NAMALWA (cell line): ENCODE measurements around the gene CLIP4.
"Not testable (repeated sequence)": the region's sequence is repeated elsewhere in the genome, so short reads cannot be mapped to it uniquely, and the experiment has no call there.

Source experiments
- DNase-seq: peaks from one replicate; pipeline ENCODE4 v3.0.0-alpha.2; 2015; ENCODE audit warnings: low spot score

The CLIP4 gene

DNA sequence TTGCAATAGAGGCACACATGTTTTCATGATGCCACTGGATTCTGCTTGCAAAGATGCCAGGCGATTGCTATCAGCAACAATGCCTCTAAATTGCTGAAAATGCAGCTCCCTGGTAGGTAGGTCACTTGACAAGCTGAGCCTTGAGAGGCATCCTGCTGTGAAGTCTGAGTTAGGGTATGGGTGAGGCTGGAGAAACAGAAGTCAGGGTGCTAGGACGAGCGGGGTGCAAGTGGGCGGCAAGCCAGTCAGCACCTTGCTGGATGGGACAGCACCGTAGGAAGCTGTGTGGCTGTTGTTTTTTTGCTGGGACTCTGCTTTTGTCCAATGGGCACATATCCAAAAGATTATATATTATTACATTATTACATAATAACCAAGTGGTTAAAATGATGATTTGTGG lies 10.5 kb upstream of the CLIP4 start:
- DNase-seq: no peak

DNA sequence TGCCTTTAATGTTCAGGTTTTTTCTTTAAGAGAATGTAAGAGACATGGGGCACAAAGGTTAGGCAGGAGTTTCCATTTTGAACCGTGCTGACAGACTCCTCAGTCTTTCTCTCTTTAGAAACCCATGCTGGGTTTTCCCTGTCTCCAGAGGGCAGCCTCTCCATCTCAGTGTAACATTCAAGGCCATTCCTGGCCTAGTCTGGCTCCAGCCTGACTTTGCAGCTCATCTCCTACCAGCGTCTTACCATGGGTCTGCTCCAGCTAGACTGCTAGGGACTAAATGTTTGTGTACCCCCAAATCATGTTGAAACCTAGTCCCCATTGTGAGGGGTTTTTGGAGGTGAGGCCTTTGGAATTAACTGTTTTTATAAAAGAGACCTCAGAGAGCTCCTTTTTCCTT lies 9.8 kb upstream of the CLIP4 start:
- DNase-seq: no peak

DNA sequence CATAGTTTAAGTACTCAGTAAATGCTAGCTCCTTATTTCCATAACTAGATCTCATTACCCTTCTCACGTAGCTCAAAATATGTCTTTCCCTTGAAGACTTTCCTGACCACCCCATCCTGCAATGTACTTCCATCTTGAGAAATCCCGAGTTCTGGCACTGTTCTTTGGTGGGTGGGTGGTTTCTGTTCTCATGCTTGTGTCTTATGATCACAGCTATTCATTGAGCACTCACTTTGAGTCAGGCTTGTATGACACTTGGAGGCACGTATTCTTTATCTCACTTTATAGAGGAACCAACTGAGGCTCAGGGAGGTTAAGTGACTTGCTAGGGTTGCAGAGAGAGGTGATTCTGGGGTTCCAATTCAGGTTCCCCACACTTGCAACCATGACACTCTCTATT lies 9.0 kb upstream of the CLIP4 start:
- no peak for DNase-seq

DNA sequence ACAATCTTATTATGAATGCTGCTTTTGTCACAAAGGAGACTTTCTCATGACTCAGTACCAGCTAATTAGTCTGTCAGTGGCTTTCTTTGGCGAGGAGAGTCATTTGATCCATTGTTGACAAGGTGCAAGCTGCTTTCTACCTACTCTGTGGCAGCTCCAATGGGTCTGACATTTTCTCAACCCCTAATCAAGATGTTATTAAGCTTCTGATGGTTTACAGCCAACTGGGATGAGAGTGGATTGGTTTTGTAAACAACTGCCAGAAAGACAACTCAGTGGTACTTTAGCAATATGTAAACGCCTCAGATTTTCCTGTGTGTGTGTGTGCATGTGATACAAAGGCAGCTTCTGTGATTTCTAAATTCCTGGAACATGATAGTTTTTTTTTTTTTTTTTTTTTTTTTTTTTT lies 8.2 kb upstream of the CLIP4 start:
- DNase-seq: no peak

DNA sequence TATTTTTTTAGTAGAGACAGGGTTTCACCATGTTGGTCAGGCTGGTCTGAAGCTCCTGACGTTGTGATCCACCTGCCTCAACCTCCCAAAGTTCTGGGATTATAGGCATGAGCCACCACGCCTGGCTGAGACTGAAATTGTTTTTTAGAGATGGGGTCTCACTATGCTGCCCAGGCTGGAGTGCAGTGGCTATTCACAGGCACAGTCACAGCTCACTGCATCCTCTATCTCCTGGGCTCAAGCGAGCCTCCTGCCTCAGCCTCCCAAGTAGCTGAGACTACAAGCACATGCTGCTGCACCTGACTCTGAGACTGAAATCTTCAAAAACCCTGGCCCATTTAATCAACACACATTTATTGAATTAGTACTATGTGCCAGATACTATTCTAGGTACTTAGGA lies 7.7 kb upstream of the CLIP4 start:
- not testable (repeated sequence) for DNase-seq

DNA sequence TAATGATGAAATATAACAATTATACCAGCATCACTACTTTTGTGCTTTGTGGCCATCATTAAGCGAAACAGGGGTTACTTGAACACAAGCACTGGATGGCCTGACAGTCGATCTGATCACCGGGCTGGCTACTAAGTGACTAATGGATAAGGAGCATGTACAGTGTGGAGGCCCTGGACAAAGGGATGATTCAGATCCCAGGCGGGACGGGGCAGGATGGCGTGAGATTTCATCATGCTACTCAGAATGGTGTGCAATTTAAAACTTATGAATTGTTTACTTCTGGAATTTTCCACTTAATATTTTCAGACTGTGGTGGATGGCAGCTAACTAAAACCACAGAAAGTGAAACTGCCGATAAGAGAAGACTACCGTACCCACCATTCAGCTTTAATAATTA lies 7.0 kb upstream of the CLIP4 start:
- no peak for DNase-seq

DNA sequence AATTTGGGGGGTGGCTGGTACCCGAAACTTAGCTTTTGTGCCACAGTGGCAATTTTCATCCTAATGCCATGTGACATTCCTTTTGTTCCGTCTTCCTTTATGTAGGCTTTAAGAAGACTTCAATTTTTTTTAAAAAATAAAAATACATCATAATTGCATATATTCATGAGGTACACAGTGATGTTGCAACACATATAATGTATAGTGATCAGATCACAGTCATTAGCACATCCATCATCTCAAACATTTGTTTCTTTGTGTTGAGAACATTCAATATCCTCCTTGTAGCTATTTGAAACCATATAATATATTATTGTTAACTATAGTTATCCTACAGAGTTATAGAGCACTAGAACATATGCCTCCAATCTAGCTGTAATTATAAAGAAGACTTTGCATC lies 6.0 kb upstream of the CLIP4 start:
- no peak for DNase-seq

DNA sequence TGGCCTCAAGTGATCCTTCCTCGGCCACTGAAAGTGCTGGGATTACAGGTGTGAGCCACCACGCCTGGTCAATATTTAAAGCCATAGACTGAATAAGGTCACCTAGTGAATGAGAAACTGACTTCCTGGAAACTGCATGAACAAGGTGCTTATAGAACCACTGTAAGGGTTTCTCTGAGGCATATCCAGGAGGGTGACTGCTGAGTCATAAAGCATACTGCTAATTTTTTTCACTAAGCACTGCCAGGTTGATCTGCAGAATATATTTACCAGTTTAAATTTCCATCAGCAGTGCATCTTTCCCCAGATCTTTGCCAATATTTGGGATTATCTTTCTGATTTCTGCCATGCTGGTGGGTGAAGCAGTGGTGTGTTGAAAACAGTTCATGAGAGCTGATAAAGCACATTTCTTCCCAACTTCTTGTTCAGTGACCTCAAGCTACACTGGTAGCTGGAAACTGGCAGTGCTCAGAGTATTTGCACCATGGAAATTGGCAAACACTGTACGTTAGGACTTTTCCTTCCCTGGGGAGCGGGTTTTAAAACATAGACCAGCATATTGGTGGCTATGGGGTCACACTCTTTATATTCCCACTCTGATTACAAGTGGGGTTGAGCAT lies 4.2 kb upstream of the CLIP4 start:
- no peak for DNase-seq

DNA sequence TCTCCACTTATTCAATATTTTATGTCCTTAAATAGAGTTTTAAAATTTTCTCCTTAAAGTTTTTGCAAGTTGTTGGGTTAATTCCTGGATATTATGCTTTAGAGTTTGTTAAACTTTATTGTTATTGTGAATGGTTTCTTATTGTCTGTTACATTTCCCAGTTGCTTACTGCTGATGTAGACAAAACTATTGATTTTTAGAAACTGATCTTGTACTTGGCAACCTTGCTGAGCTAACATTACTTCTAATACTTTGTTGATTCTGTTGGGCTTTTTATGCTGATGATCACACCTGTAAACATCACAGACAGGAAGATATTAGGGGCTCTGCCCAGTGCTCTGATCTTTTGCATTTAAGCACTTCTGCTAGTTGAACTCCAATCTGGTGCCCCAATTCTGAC lies 2.8 kb upstream of the CLIP4 start:
- DNase-seq: no peak

DNA sequence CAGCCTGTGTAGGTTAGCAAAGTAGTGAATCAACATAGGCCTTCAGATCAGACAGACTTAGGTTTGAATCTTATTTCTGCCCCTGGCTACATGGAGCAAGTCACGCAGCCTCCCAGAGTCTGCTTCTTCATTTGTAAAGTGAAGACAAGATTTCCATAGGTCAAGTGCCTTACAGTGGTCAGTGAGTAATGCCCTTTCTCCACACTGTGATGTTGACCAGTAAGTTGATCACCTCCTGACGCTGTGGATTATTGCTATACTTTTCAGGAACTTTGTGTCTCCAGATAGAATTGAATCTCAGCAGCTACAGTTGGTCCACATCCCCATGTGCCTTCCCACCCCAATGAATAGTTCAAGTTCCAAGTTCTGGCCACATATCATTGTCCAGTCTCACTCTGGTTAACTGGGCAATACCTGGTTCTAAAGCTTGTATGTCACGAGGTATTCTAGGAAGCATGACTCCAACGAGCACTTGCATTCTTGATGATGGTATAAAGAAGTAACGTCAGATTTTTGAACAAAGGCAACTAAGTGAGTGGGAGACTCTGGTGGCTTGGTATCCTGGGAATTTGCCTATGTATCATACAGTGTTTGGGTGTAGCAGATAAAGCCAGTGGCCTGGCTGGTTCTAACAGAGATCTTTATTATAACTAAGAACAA lies 2.1 kb upstream of the CLIP4 start:
- no peak for DNase-seq

DNA sequence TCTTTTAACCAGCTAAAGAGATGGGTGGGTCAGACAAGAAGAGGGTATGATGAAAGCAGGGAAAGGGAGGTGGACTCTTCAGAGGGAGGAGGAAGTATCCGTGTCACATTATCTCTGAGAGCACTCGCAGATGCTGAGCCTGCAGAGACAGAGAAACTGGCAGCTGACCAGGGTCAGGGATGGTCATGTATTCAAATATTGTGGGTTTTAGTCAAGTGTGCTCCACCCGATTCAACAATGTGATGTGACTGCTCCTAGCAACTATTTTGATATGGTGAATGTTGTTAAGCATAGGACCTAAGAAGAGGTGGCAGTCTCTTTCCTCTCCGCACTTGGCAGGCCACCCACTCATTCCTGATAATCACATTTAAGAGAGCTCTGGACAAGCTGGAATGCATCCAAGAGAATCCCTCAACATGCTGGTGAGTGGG lies 1.3 kb upstream of the CLIP4 start:
- no peak for DNase-seq

DNA sequence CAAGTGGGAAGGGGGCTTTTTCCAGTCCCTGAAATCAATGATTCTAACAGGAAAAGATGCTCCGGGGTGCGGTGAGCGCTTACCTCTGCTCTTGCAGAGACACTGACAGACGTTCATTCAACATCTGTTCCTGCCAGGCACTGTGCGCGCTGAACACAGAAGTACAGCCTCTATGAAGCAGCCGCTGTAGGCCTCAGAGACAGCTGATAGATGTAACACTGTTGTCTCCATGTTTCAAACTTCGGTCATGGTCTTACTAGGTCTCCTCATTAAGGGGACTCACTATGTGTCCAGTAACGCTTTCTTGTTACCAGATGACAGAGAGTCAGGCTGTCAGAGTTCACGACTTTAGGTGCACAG lies 649 bp upstream of the CLIP4 start:
- no peak for DNase-seq

DNA sequence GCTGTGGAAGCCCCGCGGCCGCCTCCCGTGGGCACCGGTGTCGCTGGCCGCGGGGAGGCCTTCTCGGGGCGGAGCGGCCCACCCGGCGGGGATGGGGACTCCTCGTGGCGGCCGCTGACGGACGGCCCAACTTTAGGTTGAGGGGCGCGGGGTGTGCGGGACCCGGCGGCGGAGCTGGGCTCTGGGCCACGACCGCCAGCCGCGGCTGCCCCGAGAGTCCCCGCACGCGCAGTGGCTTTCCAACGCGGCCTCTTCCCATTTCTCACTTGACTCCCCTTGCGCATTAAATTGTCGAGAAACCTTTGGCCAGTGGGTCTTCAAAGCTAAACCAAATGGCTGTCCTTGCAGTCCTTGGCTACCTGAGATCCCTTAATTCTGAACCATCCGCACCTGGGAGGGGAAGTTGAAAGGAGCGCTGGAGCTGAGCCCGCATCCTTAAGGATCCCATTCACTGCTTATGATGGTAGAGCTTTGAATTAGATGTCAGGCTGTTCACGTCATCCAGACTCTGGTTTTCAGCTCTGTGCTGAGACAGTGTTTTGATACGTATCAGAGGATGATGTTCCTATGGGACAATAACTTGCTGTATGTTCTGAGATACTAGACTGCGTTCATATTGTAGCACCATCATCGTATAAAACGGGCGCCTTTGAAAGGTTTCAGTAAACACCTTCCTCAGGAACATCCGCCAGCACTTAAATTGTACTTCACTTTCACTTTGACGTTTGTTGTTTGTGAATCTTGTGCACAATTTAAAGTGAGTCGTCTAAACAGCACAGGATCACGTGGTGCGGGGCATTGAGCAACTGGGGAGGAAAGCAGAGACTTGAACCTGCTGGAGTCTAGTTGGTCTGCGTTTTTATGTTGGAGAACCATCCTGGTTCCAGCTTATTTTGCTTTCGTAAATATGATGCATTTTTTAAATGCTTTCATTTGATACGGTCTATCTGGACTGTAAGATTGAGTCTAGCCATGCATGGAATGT lies 874 bp downstream of the CLIP4 start:
- no peak for DNase-seq

DNA sequence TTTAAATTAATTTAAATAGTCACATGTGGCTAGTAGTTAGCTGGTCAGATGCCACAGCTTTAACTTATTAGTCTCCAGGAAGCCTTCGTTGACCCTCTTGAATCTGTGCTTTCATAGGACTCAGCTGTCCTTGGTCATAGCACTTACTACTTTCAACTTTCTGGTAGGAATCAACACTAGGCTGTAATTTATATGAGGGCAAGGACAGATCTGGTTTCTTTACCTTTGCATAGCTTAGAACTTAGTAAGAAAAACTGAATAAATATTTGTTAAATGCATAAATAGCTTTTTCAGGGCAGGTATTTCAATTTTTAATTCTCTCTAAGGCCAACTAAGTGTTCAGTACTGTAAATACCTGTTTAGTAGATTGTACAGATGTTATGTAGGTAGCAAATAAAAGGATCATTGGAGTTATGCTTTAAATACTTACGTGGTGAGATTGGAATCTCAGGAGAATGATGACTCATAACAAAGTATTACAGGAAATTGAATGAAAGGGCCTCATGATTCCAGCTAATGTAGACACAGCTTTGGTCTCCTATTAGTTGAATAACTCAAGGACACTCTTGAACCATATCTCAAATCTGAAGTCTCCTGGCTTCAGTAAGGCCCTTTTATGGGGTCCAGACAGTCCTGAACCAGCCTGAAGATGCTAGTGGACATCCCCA lies 2.6 kb downstream of the CLIP4 start:
- DNase-seq: no peak

DNA sequence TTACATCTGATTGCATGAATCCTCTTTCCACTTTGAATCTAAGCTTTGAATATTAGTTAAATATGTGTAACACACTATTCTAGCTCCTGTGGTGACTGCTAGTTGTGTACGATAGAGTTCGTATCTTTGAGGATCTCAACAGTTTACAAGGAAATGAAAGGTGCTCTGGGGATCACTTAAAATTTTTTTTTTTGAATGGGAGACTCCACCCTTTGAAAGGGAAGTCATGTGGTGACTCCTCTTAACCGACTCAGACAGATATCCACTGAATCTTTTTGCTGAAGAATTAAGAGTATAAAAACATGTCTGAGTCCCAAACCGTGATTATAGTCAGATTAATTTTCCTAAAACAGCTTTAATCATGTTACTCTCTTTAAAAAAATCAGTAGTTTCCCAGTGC lies 4.0 kb downstream of the CLIP4 start:
- no peak for DNase-seq

DNA sequence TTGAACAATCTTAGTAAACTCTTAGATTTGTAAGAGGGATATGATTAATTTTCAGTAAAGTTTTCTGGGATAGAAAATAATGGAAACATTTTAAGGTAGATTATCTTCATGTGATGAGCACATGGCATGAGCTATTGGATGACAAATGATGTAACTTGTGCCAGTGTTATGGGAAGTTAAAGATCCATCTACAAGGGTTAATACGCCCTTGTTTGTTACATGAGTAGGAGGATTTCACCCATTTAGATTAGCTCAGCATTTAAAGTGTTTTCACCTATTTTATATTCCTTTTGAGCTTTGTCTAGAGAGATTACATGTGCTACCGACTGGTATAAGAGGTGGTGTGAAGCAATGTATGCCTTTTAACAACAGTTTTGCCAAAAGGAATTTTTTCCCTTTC lies 5.6 kb downstream of the CLIP4 start:
- no peak for DNase-seq

DNA sequence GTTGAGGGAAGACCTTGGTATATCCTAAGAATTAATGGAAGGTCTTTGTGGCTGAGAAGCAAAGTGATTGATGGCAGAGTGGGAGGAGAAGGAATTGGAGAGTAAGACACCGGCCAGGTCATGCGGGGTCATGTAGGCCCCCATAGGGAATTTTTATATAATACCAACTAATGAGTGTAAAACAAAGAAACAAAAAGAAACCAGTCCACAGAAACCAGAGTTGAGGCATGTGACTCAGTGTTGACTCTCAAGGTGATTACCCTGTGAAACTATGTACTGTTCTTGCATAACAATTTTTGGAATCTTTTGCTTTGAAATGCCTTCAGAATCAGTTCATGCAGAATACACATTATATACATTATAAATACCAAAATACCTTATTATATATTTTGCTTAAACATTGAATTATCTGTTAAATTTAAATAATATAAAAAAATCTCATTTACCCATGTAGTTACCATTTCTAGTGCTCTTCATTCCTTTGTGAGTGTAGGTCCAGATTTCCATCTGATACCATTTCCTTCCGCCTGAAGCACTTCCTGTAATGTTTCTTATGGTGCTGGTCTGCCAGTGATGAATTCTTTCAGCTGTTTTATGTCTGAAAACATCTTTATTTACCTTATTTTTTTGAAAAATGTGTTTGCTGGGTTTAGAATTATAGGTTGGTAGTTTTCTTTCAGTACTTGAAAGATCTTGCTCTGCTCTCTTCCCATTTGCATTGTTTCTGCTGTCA lies 8.6 kb downstream of the CLIP4 start:
- DNase-seq: no peak

DNA sequence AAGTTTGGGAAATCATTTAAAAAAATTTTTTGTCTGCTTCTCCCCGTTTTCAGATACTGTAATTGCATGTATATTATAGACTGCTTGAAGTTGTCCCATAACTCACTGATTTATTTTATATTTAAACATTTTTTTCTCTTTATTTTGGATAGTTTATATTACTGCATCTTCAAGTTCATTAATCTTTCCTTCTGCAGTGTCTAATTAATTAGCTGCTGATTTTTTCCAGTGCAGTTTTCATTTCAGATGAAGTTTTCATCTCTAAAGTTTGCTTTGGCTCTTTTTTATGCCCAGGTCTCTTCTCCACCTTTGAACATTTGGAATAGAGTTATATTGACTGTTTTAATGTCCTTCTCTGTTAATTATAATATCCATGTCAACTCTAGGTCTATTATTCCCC lies 9.3 kb downstream of the CLIP4 start:
- no peak for DNase-seq

DNA sequence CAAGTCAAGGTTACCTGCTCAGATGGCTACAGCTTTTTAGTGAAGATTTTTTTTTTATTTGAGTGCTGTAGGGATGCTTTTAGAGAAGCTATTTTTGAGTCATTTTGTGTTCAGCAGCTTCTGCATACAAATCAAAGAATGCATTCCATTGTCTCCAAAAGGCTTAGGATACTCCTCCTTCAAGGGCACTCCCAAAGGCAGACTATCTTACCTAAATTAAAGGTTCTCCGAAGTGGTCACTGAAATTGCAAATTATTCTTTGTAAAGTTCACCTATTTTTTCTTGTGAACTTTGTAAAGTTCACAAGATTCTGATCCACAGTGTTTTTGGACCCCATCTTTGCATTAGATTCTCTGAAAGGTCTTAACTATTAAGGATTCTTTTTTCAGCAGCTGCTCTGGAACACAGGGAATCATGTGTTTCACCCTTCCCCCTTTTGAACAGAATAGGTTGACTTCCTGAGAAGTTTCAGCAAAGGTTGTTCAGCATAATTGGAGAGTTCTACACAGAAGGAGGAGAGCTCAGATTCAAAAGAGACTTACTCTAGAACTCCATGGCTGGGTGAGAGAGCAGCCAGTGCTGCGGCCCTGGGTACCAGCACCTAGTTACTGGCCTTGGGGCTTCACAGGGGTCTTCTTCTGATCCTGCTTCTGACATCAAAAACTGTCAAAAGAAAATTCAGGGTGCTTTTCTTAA lies 14.5 kb downstream of the CLIP4 start:
- no peak for DNase-seq

DNA sequence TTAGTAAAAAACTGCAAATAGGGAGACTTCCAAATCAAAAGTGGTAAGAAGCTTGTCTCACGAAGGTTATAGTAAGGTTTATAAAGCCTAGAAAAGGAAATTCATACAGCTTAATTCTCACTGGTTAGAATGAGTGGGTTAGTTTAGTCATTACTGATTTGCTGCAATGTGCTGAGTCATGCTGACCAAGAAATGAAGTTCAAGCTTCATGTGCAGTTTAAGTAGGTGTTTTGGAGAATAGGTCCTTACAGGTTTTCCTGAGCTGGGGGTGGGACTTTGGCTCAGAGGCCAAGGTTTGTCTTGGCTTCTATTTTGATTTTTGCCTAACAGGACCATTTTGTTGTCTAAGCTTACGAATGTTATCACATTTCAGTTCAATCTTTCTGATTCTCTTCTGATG lies 15.1 kb downstream of the CLIP4 start:
- DNase-seq: no peak

DNA sequence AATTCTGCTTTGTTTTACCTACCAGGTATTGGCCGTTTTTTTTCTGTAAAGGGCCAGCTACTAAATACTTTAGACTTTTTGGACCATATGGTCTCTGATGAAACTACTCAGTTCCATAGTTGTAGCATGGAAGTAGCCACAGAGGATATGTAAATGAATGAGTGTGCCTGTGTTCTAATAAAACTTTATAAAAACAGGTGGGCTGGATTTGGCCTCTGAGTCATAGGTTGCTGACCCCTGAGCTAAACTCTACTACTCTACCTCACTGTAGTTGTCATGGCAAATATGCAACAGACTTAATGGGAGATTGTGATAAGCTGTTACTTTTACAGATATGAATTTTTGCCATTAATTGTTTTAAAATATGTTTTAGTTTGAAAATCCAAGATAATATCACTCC lies 19.7 kb downstream of the CLIP4 start:
- DNase-seq: peak; percentile 70
